K562 (cell line): ENCODE data around the gene OLFML2B.

ENCODE experiments used
- ETV1 ChIP-seq: fragments of 450-650 bp; conservative IDR thresholded peaks from 2 replicates; pipeline ENCODE4 v1.6.1; 2016; ENCODE audit warnings: missing genetic modification characterization, control low read depth, low read depth, missing compliant biosample characterization
- FOXM1 ChIP-seq, 2 experiments: fragments of 450-650 bp in 1 of 2; sonication (generic) in 1 of 2; formaldehyde crosslinking in 1 of 2; IDR thresholded peaks; 2 replicates each; pipeline versions ENCODE4 v1.6.1 to v1.9.0; 2017 to 2022; ENCODE audit warnings: low read depth in 2 of 2, mild to moderate bottlenecking in 2 of 2, missing genetic modification reagents in 1 of 2, moderate library complexity in 1 of 2
- FOXP1 ChIP-seq: sonication (generic); formaldehyde crosslinking; IDR thresholded peaks from 2 replicates; pipeline ENCODE4 v1.8.0; 2022; ENCODE audit warnings: mild to moderate bottlenecking, missing genetic modification reagents
- MYC ChIP-seq, 2 experiments: fragments of 250-450 bp in 1 of 2; sonication (Bioruptor Pico) in 1 of 2; IDR thresholded peaks; 2 replicates each; pipeline versions ENCODE4 v1.5.1 to v1.6.1; 2012 to 2021; ENCODE audit warnings: low read depth in 2 of 2, borderline replicate concordance in 1 of 2, improper control_type of control experiment in 1 of 2, low read length in 1 of 2, mild to moderate bottlenecking in 1 of 2, moderate library complexity in 1 of 2
- NCOA6 ChIP-seq: fragments of 450-650 bp; IDR thresholded peaks from 2 replicates; pipeline ENCODE4 v1.6.1; 2017; ENCODE audit warnings: mild to moderate bottlenecking
- NFATC3 ChIP-seq: fragments of 450-650 bp; IDR thresholded peaks from 2 replicates; pipeline ENCODE4 v1.6.1; 2017; ENCODE audit warnings: mild to moderate bottlenecking
- POLR2A ChIP-seq: fragments of 450-650 bp; conservative IDR thresholded peaks from 2 replicates; pipeline ENCODE4 v1.6.1; 2016
- SETDB1 ChIP-seq: IDR thresholded peaks from one replicate; pipeline ENCODE4 v1.6.1; 2012; ENCODE audit warnings: low read length, control low read depth, inconsistent platforms
- SFPQ ChIP-seq: fragments of 200-400 bp; formaldehyde crosslinking; IDR thresholded peaks from 2 replicates; pipeline ENCODE4 v1.6.1; 2017; ENCODE audit warnings: mild to moderate bottlenecking, low read depth, low read length, moderate library complexity
- ZNF24 ChIP-seq: fragments of 450-650 bp; IDR thresholded peaks from 2 replicates; pipeline ENCODE4 v1.6.1; 2016
- ZNF766 ChIP-seq: fragments of 200-800 bp; sonication (Bioruptor generic); conservative IDR thresholded peaks from 2 replicates; pipeline ENCODE4 v1.6.1; 2016; ENCODE audit warnings: missing genetic modification characterization, missing compliant biosample characterization

GRCh38 chr1:162025541-162025940 is 1.9 kb upstream of the OLFML2B start:
- TF ChIP-seq NCOA6, result no peak
- no peak for TF ChIP-seq ZNF24
- no peak for TF ChIP-seq FOXP1 (CRISPR knock-in tag)
- no peak for TF ChIP-seq ETV1
- TF ChIP-seq ZNF766, result no peak
- no peak for TF ChIP-seq MYC (IDR thresholded peaks at IDR 0.05; ENCODE audit: low read depth, low read length)
- TF ChIP-seq MYC (CRISPR knock-in tag; IDR thresholded peaks at IDR 0.05; ENCODE audit: borderline replicate concordance, low read depth), result no peak
- no peak for TF ChIP-seq FOXM1 (IDR thresholded peaks at IDR 0.05; ENCODE audit: low read depth)
- TF ChIP-seq FOXM1 (CRISPR knock-in tag; IDR thresholded peaks at IDR 0.05; ENCODE audit: low read depth), result no peak
- TF ChIP-seq SFPQ, result no peak
- TF ChIP-seq NFATC3, result no peak
- TF ChIP-seq SETDB1, result no peak
- no peak for TF ChIP-seq POLR2A
